ENCODE results near the gene STRADA.

STRADA gene

DNA sequence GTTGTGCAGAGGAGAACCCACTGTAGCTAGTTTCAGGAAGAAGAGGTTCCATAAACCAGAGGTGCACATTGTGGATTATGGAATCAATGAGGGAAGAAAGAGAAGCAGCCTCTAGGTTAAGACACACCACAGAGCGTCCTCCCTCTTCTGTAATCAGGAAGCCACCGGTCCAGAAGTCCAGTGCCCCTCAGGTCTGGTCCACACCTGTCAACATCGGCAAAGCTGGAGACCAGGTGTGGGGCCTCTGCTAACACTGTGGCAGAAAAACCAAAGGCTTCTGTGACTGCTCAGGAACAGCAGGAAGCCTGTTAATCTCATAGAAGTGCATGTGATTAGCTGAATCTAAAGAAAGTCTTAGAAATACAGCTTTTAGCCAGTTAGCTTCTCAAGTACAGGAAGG, 65.0 kb downstream of the STRADA start:
- Histone ChIP-seq H3K9me3 (ENCODE audit: control insufficient read depth, low read length) (no peaks in the 10 kb centered on the region), H3K79me2 (peaks cover 22% of the 10 kb centered on the region), H3K4me1 (peaks cover 42% of the 10 kb centered on the region), H3K9ac (no peak overlapping the region), H3K4me2 (ENCODE audit: low read length) (peak overlapping the region; percentile 54), H3K4me3 (ENCODE audit: low read depth, low read length) (no peak overlapping the region), H3K36me3 (ENCODE audit: control insufficient read depth, insufficient read depth, low read length) (no peaks in the 10 kb centered on the region), H3K27me3 (ENCODE audit: control insufficient read depth, insufficient read depth, low read length) (no peaks in the 10 kb centered on the region), H2AFZ (no peak overlapping the region), H3K27ac (peak overlapping the region; percentile 84)
- TF ChIP-seq, protein P1, sequence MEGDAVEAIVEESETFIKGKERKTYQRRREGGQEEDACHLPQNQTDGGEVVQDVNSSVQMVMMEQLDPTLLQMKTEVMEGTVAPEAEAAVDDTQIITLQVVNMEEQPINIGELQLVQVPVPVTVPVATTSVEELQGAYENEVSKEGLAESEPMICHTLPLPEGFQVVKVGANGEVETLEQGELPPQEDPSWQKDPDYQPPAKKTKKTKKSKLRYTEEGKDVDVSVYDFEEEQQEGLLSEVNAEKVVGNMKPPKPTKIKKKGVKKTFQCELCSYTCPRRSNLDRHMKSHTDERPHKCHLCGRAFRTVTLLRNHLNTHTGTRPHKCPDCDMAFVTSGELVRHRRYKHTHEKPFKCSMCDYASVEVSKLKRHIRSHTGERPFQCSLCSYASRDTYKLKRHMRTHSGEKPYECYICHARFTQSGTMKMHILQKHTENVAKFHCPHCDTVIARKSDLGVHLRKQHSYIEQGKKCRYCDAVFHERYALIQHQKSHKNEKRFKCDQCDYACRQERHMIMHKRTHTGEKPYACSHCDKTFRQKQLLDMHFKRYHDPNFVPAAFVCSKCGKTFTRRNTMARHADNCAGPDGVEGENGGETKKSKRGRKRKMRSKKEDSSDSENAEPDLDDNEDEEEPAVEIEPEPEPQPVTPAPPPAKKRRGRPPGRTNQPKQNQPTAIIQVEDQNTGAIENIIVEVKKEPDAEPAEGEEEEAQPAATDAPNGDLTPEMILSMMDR (IDR thresholded peaks at IDR 0.05), result no peak

DNA sequence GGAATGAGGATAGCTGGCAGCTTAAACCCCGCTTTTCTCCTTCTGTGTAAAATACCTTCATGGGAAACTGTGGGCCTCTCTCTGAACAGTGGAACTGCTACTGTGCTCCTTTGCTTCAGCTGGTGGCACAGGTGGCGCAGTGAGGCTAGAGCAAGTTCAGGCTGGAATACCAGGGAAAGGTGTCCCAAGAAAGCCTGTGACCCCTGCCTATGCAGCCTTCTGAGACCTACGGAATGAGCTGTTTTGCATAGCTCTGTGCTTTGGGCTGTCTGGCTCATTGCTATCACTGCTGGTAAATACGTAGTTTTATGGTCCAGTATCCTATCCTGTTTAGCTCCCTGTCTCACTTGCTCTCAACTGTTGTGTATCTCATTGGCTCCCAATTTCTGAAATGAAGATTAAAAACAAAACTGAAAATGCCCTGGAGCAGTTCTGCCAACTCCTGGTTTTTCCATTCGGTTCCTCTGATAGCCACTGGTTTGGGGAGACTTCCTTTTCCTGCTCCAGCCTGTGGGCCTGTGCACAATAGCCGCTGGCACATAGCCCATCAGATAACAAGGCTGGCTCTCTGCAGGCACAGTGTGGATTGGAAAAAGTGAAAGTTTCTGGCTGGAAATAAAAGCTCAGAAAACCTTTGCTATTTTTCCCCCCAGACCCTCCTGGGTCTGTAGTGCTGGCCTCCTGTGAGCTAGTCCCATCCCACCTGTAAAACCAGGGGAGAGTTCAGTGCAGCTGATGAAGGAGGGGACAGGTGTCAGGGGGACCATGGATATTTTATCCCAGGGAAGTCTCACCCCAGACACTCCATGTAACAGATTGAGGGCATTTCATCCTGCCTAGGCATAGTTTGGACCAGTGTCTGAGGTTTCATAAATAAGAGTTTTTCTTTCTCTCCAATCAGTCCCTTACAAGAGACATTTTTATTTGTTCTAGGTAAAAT, 65.7 kb downstream of the STRADA start:
- Histone ChIP-seq H3K4me2 (ENCODE audit: low read length) (peak overlapping the region; percentile 63), H3K4me3 (ENCODE audit: low read depth, low read length) (peak overlapping the region; percentile 33), H3K79me2 (peaks cover 22% of the 10 kb centered on the region), H3K36me3 (ENCODE audit: control insufficient read depth, insufficient read depth, low read length) (no peaks in the 10 kb centered on the region), H3K4me1 (peaks cover 42% of the 10 kb centered on the region), H3K27me3 (ENCODE audit: control insufficient read depth, insufficient read depth, low read length) (no peaks in the 10 kb centered on the region), H3K9me3 (ENCODE audit: control insufficient read depth, low read length) (no peaks in the 10 kb centered on the region), H3K27ac (peak overlapping the region; percentile 84), H2AFZ (peak overlapping the region; percentile 62), H3K9ac (no peak overlapping the region)
- TF ChIP-seq, protein P1 (IDR thresholded peaks at IDR 0.05), result no peak

DNA sequence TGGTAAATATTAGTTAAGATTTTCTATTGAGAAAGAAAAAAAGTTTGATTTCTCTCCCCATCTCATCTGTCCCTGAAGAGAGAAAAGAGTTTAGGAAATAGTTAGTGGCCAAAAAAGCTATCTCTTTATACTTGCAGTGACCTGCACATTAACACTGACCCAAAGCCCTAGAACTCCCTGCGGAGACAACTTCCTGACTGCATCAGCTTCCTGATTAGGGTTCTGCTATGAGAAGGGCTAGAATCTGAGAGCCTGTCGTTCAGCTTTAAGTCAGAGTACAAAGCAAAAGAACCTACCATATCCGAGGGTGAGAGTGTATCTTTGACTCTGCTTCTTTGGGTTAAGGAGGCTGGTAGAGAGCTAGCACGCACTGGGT, 66.4 kb downstream of the STRADA start:
- H3K27me3 ChIP-seq (ENCODE audit: control insufficient read depth, insufficient read depth, low read length), result no peaks in the 10 kb centered on the region
- H3K4me1 ChIP-seq, result peaks cover 42% of the 10 kb centered on the region
- H3K27ac ChIP-seq, result peak overlapping the region; percentile 84
- H3K4me2 ChIP-seq (ENCODE audit: low read length), result peak overlapping the region; percentile 63
- H2AFZ ChIP-seq, result peak overlapping the region; percentile 62
- H3K79me2 ChIP-seq, result peaks cover 24% of the 10 kb centered on the region
- H3K9ac ChIP-seq, result no peak overlapping the region
- H3K36me3 ChIP-seq (ENCODE audit: control insufficient read depth, insufficient read depth, low read length), result no peaks in the 10 kb centered on the region
- TF ChIP-seq, protein P1 (IDR thresholded peaks at IDR 0.05), result no peak
- H3K4me3 ChIP-seq (ENCODE audit: low read depth, low read length), result peak overlapping the region; percentile 33
- H3K9me3 ChIP-seq (ENCODE audit: control insufficient read depth, low read length), result no peaks in the 10 kb centered on the region

DNA sequence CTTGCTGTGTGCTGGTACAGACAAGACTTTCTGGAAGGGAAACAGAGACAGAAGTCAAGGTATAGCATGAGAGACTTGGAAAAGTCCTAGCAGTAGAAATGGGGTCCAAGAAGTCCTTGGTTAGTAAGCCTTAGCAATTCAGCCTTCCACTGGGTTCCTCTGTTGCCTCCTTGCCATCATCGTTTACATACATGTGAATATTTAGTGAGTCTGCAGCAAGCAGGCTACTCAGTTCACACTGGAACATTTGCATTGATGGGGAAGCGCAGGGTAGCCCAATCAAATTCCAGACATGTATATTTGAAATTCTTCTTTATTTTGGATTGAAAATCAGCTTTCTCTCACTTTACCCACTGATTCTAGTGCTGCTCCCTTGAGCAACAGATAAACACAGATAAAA, 68.7 kb downstream of the STRADA start:
- H3K4me3 ChIP-seq (ENCODE audit: low read depth, low read length), result no peak overlapping the region
- H3K27me3 ChIP-seq (ENCODE audit: control insufficient read depth, insufficient read depth, low read length), result no peaks in the 10 kb centered on the region
- H2AFZ ChIP-seq, result no peak overlapping the region
- H3K27ac ChIP-seq, result no peak overlapping the region
- H3K79me2 ChIP-seq, result peaks cover 6% of the 10 kb centered on the region
- H3K36me3 ChIP-seq (ENCODE audit: control insufficient read depth, insufficient read depth, low read length), result no peaks in the 10 kb centered on the region
- TF ChIP-seq, protein P1 (IDR thresholded peaks at IDR 0.05), result no peak
- H3K4me2 ChIP-seq (ENCODE audit: low read length), result no peak overlapping the region
- peaks cover 42% of the 10 kb centered on the region for H3K4me1 ChIP-seq
- no peak overlapping the region for H3K9ac ChIP-seq
- no peaks in the 10 kb centered on the region for H3K9me3 ChIP-seq (ENCODE audit: control insufficient read depth, low read length)

Data from parathyroid adenoma (tissue), 2 donors.